HG02759 (cell line): ENCODE data around the gene PRDM16.

Experiments used
- ATAC-seq: cut with Tn5 transposase; IDR thresholded peaks from one replicate; pipeline ENCODE4 v1.9.1; 2021; ENCODE audit warnings: mild to moderate bottlenecking, moderate library complexity; ENCODE audit not compliant: unreplicated experiment

Gene PRDM16

GRCh38 chr1:3032371-3033039 lies 36.5 kb upstream of the PRDM16 start:
- ATAC-seq = no peak

GRCh38 chr1:3033040-3033789 lies 35.8 kb upstream of the PRDM16 start:
- ATAC-seq = no peak

GRCh38 chr1:3033790-3034090 lies 35.3 kb upstream of the PRDM16 start:
- no peak for ATAC-seq

DNA sequence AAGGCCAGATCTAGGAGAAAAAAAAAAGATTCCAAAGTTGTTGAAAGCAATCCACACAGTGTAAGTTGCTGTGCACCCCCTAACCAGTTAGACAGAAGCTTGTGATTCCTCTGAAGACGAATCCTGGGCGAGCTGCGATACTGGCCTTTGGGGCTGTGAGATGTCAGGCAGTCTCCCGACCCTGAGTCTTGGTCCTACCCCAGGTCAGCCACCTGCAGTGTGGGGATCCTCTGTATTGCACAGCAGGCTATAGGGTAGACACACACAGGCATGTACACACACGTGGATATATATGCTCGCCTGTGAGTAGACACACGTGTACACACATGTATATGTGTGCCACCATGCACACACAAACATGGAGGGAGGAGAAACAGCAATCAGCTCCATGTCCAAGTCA lies 34.8 kb upstream of the PRDM16 start:
- no peak for ATAC-seq

GRCh38 chr1:3034728-3035562 lies 34.1 kb upstream of the PRDM16 start:
- no peak for ATAC-seq

GRCh38 chr1:3035563-3036446 lies 33.2 kb upstream of the PRDM16 start:
- no peak for ATAC-seq

GRCh38 chr1:3036447-3037280 lies 32.3 kb upstream of the PRDM16 start:
- ATAC-seq = no peak

GRCh38 chr1:3037281-3038040 lies 31.5 kb upstream of the PRDM16 start:
- ATAC-seq = no peak

- no peak for ATAC-seq
These were observed 30.9 kb upstream of the PRDM16 start for GRCh38 chr1:3038113-3038551.

GRCh38 chr1:3038571-3039181 lies 30.3 kb upstream of the PRDM16 start:
- ATAC-seq = no peak

GRCh38 chr1:3040004-3040403 lies 29.0 kb upstream of the PRDM16 start:
- ATAC-seq = no peak

DNA sequence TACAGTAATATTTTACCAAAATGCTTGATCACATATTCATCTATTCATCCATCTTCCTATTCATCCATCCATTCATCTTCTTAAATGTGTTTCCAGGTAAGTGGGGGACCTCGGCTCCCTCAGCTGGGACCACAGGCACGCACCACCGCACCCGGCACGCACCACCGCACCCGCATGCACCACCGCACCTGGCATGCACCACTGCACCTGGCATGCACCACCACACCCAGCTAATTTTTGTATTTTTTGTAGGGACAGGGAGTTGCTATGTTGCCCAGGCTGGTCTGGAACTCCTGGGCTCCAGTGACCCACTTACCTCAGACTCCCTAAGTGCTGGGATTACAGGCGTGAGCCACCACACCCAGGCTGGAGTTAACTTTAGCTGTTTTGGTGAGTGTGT lies 26.5 kb upstream of the PRDM16 start:
- no peak for ATAC-seq

- ATAC-seq = no peak
These were observed 19.8 kb upstream of the PRDM16 start for GRCh38 chr1:3049164-3049563.

- ATAC-seq = no peak
These were observed 19.1 kb upstream of the PRDM16 start for GRCh38 chr1:3049905-3050304.

DNA sequence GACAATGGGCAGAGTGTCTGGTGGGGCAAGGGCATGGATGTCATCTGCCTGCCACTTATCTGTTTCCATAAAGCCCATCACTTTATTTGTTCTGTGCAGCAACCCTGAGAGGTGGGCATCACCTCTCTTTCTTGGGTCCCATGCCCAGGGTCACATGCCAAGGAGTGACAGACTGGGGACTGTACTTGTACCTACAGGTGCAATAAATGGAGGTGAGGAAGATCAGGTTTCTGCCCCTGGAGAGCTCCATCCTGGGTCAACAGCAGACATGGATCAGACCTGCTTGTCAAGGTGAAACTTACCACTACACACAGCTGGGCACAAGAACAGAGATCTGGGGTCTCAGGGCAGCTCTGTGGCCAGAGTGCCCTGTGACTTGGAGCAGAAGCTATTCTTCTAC lies 18.4 kb upstream of the PRDM16 start:
- no peak for ATAC-seq

DNA sequence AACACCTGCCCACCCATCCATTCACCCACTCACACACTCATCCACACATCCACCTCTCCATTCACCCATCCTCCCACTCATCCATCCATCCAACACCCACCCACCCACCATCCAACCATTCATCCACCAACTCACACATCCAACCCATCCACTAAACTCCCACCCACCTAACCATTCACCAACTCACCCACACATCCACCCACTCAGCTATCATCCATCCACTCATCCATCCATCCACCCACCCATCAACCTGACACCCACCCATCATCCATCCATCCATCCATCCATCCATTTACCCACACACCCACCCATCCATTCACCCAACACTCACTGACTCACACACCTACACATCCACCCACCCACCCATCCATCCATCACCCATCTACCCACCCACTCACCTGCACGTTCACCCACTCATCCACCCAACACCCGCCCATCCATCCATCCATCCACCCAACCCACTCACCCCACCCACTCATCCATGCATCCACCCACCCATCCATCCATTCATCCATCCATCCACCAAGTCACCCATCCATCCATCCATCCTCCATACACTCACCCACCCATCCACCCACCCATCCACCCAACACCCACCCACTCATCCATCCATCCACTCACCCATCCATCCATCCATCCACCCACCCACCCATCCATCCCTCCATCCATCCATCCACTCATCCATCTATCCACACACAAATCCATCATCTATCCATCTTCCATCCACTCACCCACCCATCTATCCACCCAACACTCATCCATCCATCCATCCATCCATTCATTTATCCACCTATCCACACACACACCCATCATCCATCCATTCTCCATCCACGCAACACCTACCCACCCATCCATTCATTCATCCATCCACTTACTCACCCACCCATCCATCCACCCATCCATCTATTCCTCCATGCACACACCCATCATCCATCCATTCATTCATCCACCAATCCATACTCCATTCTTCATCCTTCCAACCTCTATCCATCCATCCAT lies 17.4 kb upstream of the PRDM16 start:
- no peak for ATAC-seq

- no peak for ATAC-seq
These were observed 16.5 kb upstream of the PRDM16 start for GRCh38 chr1:3052501-3052900.
